ENCODE results near the gene TERT.

Gene TERT

GRCh38 chr5:1255081-1255561 is 39.7 kb downstream of the TERT start:
- DNase-seq = no peak

GRCh38 chr5:1254196-1254595 is 40.7 kb downstream of the TERT start:
- DNase-seq = no peak

GRCh38 chr5:1253456-1254105 is 41.3 kb downstream of the TERT start:
- no peak for DNase-seq

- DNase-seq = no peak
Observed at GRCh38 chr5:1252681-1253080, 42.2 kb downstream of the TERT start.

- DNase-seq = no peak
Observed at GRCh38 chr5:1251678-1252580, 42.9 kb downstream of the TERT start.

- DNase-seq = no peak
Observed at GRCh38 chr5:1249366-1250280, 45.2 kb downstream of the TERT start.

GRCh38 chr5:1247811-1248210 is 47.1 kb downstream of the TERT start:
- DNase-seq = no peak

GRCh38 chr5:1246711-1247431 is 48.0 kb downstream of the TERT start:
- DNase-seq = peak; percentile 12

GRCh38 chr5:1245905-1246576 is 48.8 kb downstream of the TERT start:
- DNase-seq = no peak

- DNase-seq = no peak
Observed at GRCh38 chr5:1244976-1245375, 49.9 kb downstream of the TERT start.

GRCh38 chr5:1244255-1244654 is 50.6 kb downstream of the TERT start:
- no peak for DNase-seq

- no peak for DNase-seq
Observed at GRCh38 chr5:1243487-1244130, 51.3 kb downstream of the TERT start.

- no peak for DNase-seq
Observed at GRCh38 chr5:1242733-1243486, 52.0 kb downstream of the TERT start.

- no peak for DNase-seq
Observed at GRCh38 chr5:1241509-1242080, 53.3 kb downstream of the TERT start.

GRCh38 chr5:1240496-1241260 is 54.2 kb downstream of the TERT start:
- no peak for DNase-seq

GRCh38 chr5:1239505-1240251 is 55.2 kb downstream of the TERT start:
- no peak for DNase-seq

- no peak for DNase-seq
Observed at GRCh38 chr5:1235838-1236237, 59.0 kb downstream of the TERT start.

GRCh38 chr5:1235379-1235778 is 59.5 kb downstream of the TERT start:
- no peak for DNase-seq

- DNase-seq = no peak
Observed at GRCh38 chr5:1232780-1233179, 62.1 kb downstream of the TERT start.
